Esophagus squamous epithelium (tissue), 5 donors: ENCODE measurements around the gene FMO3. TPM values are rescaled to one million over a fixed set of nuclear protein-coding genes. Genes with fewer than 3 reads are reported as not detected.

Source experiments
- DNase-seq: peaks from one replicate; lab custom pipeline; 2025; lab: John Stamatoyannopoulos, UW
- H3K27ac ChIP-seq, 4 donors: fragments of 200-600 bp; sonication (generic); one replicate each; pipeline ENCODE4 v1.5.1; 2016 to 2019; ENCODE audit warnings: mild to moderate bottlenecking in 1 of 4
- H3K27me3 ChIP-seq, 4 donors: fragments of 200-600 bp; sonication (generic); 1 replicate in 3 of 4; 2 replicates in 1 of 4; pipeline versions ENCODE4 v1.5.1 to v1.6.0; 2017 to 2021; ENCODE audit warnings: antibody characterized with exemption in 1 of 4
- H3K36me3 ChIP-seq, 3 donors: fragments of 200-600 bp; sonication (generic); one replicate each; pipeline ENCODE4 v1.5.1; 2016 to 2019
- H3K4me1 ChIP-seq, 3 donors: fragments of 200-600 bp; sonication (generic); one replicate each; pipeline ENCODE4 v1.5.1; 2017 to 2019
- H3K4me3 ChIP-seq, 4 donors: fragments of 200-600 bp; sonication (generic); 1 replicate in 3 of 4; 2 replicates in 1 of 4; pipeline ENCODE4 v1.5.1; 2016 to 2019; ENCODE audit warnings: mild to moderate bottlenecking in 2 of 4, moderate library complexity in 1 of 4
- H3K9me3 ChIP-seq, 3 donors: fragments of 200-600 bp; sonication (generic); one replicate each; pipeline ENCODE4 v1.5.1; 2016 to 2019
- POLR2A ChIP-seq, 4 donors: fragments of 450-650 bp; IDR thresholded peaks; one replicate each; pipeline ENCODE4 v1.6.1; 2017; ENCODE audit warnings: antibody characterized with exemption in 4 of 4, mild to moderate bottlenecking in 4 of 4, moderate library complexity in 3 of 4
- WGBS, 2 donors: methylation state at CpG; one replicate each; pipeline ENCODE4 v1.1.5; 2018; 5-methylcytosine and 5-hydroxymethylcytosine counted together
- intact Hi-C: fragments of 100-400 bp; cut with DNase I; formaldehyde crosslinking; loops from one replicate; pipeline ENCODE4 v1.15.0; 2022
- total RNA-seq, 4 donors: library from RNA; depleted of rRNA; stranded (reverse); fragments of >200 nt; gene quantifications; one replicate each; pipeline ENCODE4 v1.1.0, GENCODE V29; 2016
- TF ChIP-seq, protein P1 (sequence below), 6 experiments: fragments of 450-650 bp in 4 of 6; fragments of 200-600 bp in 2 of 6; sonication (generic) in 2 of 6; IDR thresholded peaks; one replicate each; pipeline ENCODE4 v1.5.1; 2016 to 2019; ENCODE audit warnings: antibody characterized with exemption in 6 of 6, mild to moderate bottlenecking in 4 of 6, moderate library complexity in 4 of 6
- donor health status: DM: yes; HTN: yes; CAD: no.

FMO3 gene
- total RNA-seq, 4 donors from 2014 or later, result 0.45 to 8.6 (median 2.6) TPM

- TF ChIP-seq POLR2A (IDR thresholded peaks at IDR 0.05), result no peak
- TF ChIP-seq, protein P1, sequence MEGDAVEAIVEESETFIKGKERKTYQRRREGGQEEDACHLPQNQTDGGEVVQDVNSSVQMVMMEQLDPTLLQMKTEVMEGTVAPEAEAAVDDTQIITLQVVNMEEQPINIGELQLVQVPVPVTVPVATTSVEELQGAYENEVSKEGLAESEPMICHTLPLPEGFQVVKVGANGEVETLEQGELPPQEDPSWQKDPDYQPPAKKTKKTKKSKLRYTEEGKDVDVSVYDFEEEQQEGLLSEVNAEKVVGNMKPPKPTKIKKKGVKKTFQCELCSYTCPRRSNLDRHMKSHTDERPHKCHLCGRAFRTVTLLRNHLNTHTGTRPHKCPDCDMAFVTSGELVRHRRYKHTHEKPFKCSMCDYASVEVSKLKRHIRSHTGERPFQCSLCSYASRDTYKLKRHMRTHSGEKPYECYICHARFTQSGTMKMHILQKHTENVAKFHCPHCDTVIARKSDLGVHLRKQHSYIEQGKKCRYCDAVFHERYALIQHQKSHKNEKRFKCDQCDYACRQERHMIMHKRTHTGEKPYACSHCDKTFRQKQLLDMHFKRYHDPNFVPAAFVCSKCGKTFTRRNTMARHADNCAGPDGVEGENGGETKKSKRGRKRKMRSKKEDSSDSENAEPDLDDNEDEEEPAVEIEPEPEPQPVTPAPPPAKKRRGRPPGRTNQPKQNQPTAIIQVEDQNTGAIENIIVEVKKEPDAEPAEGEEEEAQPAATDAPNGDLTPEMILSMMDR (IDR thresholded peaks at IDR 0.05), result no peak
- H3K4me3 ChIP-seq, result no peak overlapping the region
- DNase-seq, result no peak
- H3K36me3 ChIP-seq, result no peaks in the 10 kb centered on the region
- no peak overlapping the region for H3K27ac ChIP-seq
- H3K4me1 ChIP-seq, result peaks cover 0 to 38% (median 16%) of the 10 kb centered on the region in 3 donors
- H3K27me3 ChIP-seq, result no peaks in the 10 kb centered on the region
- intact Hi-C loops, result no loop called here
- no peaks in the 10 kb centered on the region for H3K9me3 ChIP-seq
Observed at GRCh38 chr1:171122299-171122698, 31.6 kb downstream of the FMO3 start.

DNA sequence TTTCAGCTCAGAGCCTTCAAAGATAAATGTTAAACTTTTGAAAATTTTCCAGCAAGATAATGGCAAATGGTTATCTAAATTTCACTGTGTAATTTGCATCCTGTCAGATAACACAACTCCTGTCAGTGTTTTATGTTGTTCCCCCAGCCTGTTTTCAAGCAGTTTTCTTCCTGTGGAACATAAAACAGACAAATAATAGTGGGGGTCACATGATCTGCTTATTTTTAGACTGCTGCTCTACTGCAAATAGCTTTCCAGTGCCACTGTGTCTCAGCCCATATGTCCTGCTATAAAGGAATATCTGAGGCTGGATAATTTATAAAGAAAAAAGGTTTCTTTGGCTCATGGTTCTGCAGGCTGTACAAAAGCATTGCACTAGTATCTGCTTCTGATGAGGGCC lies 32.2 kb downstream of the FMO3 start:
- Histone ChIP-seq H3K36me3 (no peaks in the 10 kb centered on the region), H3K4me3 (no peak overlapping the region), H3K27me3 (no peaks in the 10 kb centered on the region), H3K27ac (no peak overlapping the region), H3K9me3 (no peaks in the 10 kb centered on the region), H3K4me1 (peaks cover 0 to 44% (median 22%) of the 10 kb centered on the region in 3 donors)
- intact Hi-C loops, result no loop called here
- TF ChIP-seq, protein P1 (IDR thresholded peaks at IDR 0.05), result no peak
- no peak for TF ChIP-seq POLR2A (IDR thresholded peaks at IDR 0.05)
- no peak for DNase-seq

- Histone ChIP-seq H3K27ac (peak overlapping the region; percentile 80 to 89 (median 84)), H3K4me3 (no peak overlapping the region), H3K9me3 (no peaks in the 10 kb centered on the region), H3K4me1 (peaks cover 4 to 53% (median 30%) of the 10 kb centered on the region in 3 donors), H3K36me3 (no peaks in the 10 kb centered on the region), H3K27me3 (no peaks in the 10 kb centered on the region)
- TF ChIP-seq, protein P1 (IDR thresholded peaks at IDR 0.05), result no peak
- no peak for TF ChIP-seq POLR2A (IDR thresholded peaks at IDR 0.05)
- intact Hi-C loops, result no loop called here
- no peak for DNase-seq
- 30 to 34% methylated on average over 4 of the region's 4 CpGs for WGBS, 2 donors
Observed at GRCh38 chr1:171126504-171126903, 35.8 kb downstream of the FMO3 start.

DNA sequence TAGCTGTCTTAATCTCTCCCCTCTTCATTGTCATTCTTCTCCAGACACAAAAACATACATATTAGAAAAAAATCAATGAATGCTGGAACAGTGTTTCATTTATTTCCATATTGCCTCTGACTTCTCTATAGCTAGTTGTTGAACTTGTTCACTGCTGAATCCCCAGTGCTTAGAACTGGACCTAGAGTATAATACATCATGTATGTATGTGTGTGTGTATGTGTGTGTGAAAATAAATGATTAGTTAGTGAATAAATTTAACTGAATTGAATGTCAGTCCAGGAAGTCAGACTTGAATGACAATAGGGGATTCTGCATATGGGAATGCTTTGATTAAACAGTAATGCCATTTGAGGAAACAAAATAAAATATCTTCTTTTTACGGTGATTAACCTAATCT lies 36.4 kb downstream of the FMO3 start:
- WGBS, 2 donors, result 27 to 39% methylated on average over 1 of the region's 1 CpG
- Histone ChIP-seq H3K36me3 (no peaks in the 10 kb centered on the region), H3K27ac (peak overlapping the region; percentile 80 to 89 (median 84)), H3K27me3 (no peaks in the 10 kb centered on the region), H3K4me3 (no peak overlapping the region), H3K9me3 (no peaks in the 10 kb centered on the region), H3K4me1 (peaks cover 4 to 51% (median 30%) of the 10 kb centered on the region in 3 donors)
- DNase-seq, result no peak
- intact Hi-C loops, result no loop called here
- TF ChIP-seq, protein P1 (IDR thresholded peaks at IDR 0.05), result no peak

- TF ChIP-seq POLR2A (IDR thresholded peaks at IDR 0.05), result no peak
- TF ChIP-seq, protein P1 (IDR thresholded peaks at IDR 0.05), result no peak
- no peaks in the 10 kb centered on the region for H3K9me3 ChIP-seq
- 17 to 25% methylated on average over 2 of the region's 2 CpGs for WGBS, 2 donors
- intact Hi-C loops, result no loop called here
- H3K4me1 ChIP-seq, result peaks cover 4 to 51% (median 30%) of the 10 kb centered on the region in 3 donors
- no peak for DNase-seq
- peak overlapping the region; percentile 80 to 89 (median 84) for H3K27ac ChIP-seq
- no peaks in the 10 kb centered on the region for H3K27me3 ChIP-seq
- no peaks in the 10 kb centered on the region for H3K36me3 ChIP-seq
- no peak overlapping the region for H3K4me3 ChIP-seq
Observed at GRCh38 chr1:171127501-171127900, 36.8 kb downstream of the FMO3 start.
